ENCODE measurements around the gene FILIP1L.

DNA sequence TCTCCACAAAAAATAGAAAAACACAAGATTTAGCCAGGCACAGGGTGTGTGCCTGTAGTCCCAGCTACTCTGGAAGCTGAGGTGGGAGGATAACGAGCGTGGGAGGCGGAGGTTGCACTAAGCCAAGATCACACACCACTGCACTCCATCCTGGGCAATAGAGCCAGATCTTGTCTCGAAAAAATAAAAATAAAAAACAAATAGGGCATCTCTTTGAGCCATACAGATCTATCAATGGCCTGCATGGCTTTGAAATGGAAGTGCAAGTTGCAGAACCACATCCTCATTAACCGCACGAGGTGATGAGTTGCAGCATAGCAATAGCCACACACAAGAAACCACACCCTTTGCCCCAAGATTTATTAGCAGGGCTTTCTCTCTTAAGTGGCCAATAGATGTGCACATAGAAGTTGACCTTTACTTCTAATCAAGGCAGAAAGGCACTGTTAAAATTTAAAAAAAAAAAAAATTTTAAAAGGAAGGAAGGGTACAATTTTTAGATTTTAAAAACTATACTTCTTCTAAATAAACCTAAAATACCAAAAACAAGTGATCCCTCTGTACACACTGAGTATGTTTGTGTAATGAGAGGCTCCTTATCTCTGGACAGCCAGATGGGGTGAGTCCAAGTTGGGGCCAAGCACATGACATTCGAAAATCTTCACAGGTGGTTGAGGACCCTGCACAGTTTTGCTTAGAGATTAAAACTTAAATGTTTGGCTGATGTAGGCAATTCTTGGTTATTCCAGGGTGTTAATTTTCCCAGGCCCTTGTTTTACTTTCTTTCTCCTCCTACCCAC is 53.4 kb downstream of the FILIP1L start:
- TF ChIP-seq, protein P1, sequence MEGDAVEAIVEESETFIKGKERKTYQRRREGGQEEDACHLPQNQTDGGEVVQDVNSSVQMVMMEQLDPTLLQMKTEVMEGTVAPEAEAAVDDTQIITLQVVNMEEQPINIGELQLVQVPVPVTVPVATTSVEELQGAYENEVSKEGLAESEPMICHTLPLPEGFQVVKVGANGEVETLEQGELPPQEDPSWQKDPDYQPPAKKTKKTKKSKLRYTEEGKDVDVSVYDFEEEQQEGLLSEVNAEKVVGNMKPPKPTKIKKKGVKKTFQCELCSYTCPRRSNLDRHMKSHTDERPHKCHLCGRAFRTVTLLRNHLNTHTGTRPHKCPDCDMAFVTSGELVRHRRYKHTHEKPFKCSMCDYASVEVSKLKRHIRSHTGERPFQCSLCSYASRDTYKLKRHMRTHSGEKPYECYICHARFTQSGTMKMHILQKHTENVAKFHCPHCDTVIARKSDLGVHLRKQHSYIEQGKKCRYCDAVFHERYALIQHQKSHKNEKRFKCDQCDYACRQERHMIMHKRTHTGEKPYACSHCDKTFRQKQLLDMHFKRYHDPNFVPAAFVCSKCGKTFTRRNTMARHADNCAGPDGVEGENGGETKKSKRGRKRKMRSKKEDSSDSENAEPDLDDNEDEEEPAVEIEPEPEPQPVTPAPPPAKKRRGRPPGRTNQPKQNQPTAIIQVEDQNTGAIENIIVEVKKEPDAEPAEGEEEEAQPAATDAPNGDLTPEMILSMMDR (conservative IDR thresholded peaks at IDR 0.05; ENCODE audit: low read length): no peak
- no peak for TF ChIP-seq EZH2phosphoT487 (IDR thresholded peaks at IDR 0.05; ENCODE audit: borderline replicate concordance)

All from Loucy (cell line).